Heart left ventricle (tissue), 16 donors: ENCODE data around the gene OTOP3. TPM values are rescaled to one million over a fixed set of nuclear protein-coding genes. Genes with fewer than 3 reads are reported as not detected.

Experiments
- ATAC-seq, 4 donors: fragments of 200-7000 bp; cut with Tn5 transposase; one replicate each; pipeline ENCODE4 v1.9.1; 2020 to 2022; ENCODE audit warnings: moderate library complexity in 4 of 4, mild to moderate bottlenecking in 3 of 4, moderate number of reproducible peaks in 1 of 4
- DNase-seq, 5 donors: peaks; one replicate each; pipeline ENCODE4 v3.0.0-alpha.2; 2020
- H3K27ac ChIP-seq, 12 donors: fragments of 200-600 bp; sonication (generic) in 4 of 12; one replicate each; pipeline versions ENCODE4 v1.5.0 to v1.8.0; 2016 to 2022; ENCODE audit warnings: mild to moderate bottlenecking in 2 of 12
- H3K27me3 ChIP-seq, 9 donors: fragments of 200-600 bp; sonication (generic) in 2 of 9; one replicate each; pipeline versions ENCODE4 v1.5.1 to v1.8.0; 2016 to 2022; ENCODE audit warnings: mild to moderate bottlenecking in 3 of 9
- H3K36me3 ChIP-seq, 9 donors: fragments of 200-600 bp; sonication (generic) in 2 of 9; one replicate each; pipeline versions ENCODE4 v1.5.0 to v1.8.0; 2018 to 2022; ENCODE audit warnings: mild to moderate bottlenecking in 2 of 9
- H3K4me1 ChIP-seq, 12 donors: fragments of 200-600 bp; sonication (generic) in 4 of 12; one replicate each; pipeline versions ENCODE4 v1.5.0 to v1.8.0; 2016 to 2022; ENCODE audit warnings: mild to moderate bottlenecking in 3 of 12
- H3K4me3 ChIP-seq, 12 donors: fragments of 200-600 bp; sonication (generic) in 4 of 12; one replicate each; pipeline versions ENCODE4 v1.5.0 to v1.8.0; 2017 to 2022; ENCODE audit warnings: mild to moderate bottlenecking in 9 of 12, moderate library complexity in 4 of 12
- H3K9me3 ChIP-seq, 12 donors: fragments of 200-600 bp; sonication (generic) in 4 of 12; one replicate each; pipeline versions ENCODE4 v1.5.0 to v1.8.0; 2016 to 2022; ENCODE audit warnings: mild to moderate bottlenecking in 1 of 12
- POLR2A ChIP-seq, 2 donors: fragments of 450-650 bp; IDR thresholded peaks; one replicate each; pipeline ENCODE4 v1.6.1; 2017; ENCODE audit warnings: antibody characterized with exemption in 2 of 2, mild to moderate bottlenecking in 2 of 2, moderate library complexity in 2 of 2
- WGBS, 4 donors: extraction: QIAGEN DNeasy Blood & Tissue Kit in 2 of 4; methylation state at CpG; one replicate each; pipeline versions ENCODE4 v1.1.5 to v1.1.7; 2013 to 2018; 5-methylcytosine and 5-hydroxymethylcytosine counted together
- intact Hi-C, 10 donors: fragments of 100-400 bp; cut with DNase I; formaldehyde crosslinking; loops; one replicate each; pipeline versions ENCODE4 v1.11.1 to v1.14.2; 2022
- polyA plus RNA-seq, 2 donors: library from polyadenylated mRNA; stranded (reverse); fragments of 200-250 nt; gene quantifications; one replicate each; pipeline ENCODE4 v1.2.3, GENCODE V29; 2013
- total RNA-seq, 9 donors: library from RNA; depleted of rRNA in 2 of 9; stranded (reverse); fragments of >200 nt in 2 of 9; fragmentation: NEBNext Ultra II Directional in 3 of 9; extraction: Animal tissue kit (Norgen Biotek cat#: 25700) in 3 of 9; gene quantifications; one replicate each; pipeline versions ENCODE4 v1.1.0 to v1.2.4, GENCODE V29; 2016 to 2023
- TF ChIP-seq, protein P1 (sequence below), 12 donors: fragments of 200-600 bp; sonication (generic) in 4 of 12; IDR thresholded peaks; one replicate each; pipeline versions ENCODE4 v1.5.0 to v1.8.0; 2018 to 2022; ENCODE audit warnings: antibody characterized with exemption in 12 of 12, mild to moderate bottlenecking in 5 of 12
- donor health status: ischemic (EF 13 %, LVEDD 7.1; RV severe dilation, severe dysfunction).
- donor health status: healthy with polysubstance abuse.
- donor health status: DM: no; HTN: yes; CAD: no.
- donor health status: DM: no; HTN: no; CAD: no.
- donor health status: ischemic (EF 25% LVEDD 6.9; RV normal size, moderate dysfunction).
- donor health status: ischemic (EF 25% LVEDD 5.7; RV mildly dilated, moderate dysfunction).
- donor health status: healthy.
- donor health status: DM: yes; HTN: yes; CAD: no.
- donor health status: ischemic (EF 35%, LVEDD 5.7; RV mildly dilated, moderate dysfunction).
- donor health status: nonischemic (EF 11% LVEDD 7.7; RV severe dilation, severe dysfunction).
- donor health status: DM: yes; HTN: yes; CAD: no.
- donor health status: PGD.
- donor health status: ischemic (EF 29% LVEDD 5.4; RV normal size, mild dysfunction).
- donor health status: nonischemic (EF 23%, LVEDD 6.1; RV moderate dilation, normal function).

The OTOP3 gene
- total and polyA plus RNA-seq, 11 donors: not detected

GRCh38 chr17:74987909-74988711 is 52.4 kb downstream of the OTOP3 start:
- H3K36me3 ChIP-seq: peaks cover 0 to 4% (median 0%) of the 10 kb centered on the region in 9 donors
- no peaks in the 10 kb centered on the region for H3K9me3 ChIP-seq
- H3K27me3 ChIP-seq: no peaks in the 10 kb centered on the region
- H3K27ac ChIP-seq: peak overlapping the region; percentile 92 to 99 (median 96)
- intact Hi-C loops: loop anchor here in 6 of 10 donors (1.0 to 10.0 kb wide), 6 partner anchors 24 to 197 kb away; partner anchors contain the start of genes MRPL58 (in 2 of the 6) and SUMO2 (in 1 of the 6)
- peak overlapping the region; percentile 63 to 92 (median 84) for H3K4me3 ChIP-seq
- 1 to 4% (median 2%) methylated on average over 28 to 76 of the region's 76 CpGs for WGBS, 4 donors
- DNase-seq (peak; percentile 89 to 93 (median 93)), ATAC-seq (peak; percentile 73 to 91 (median 82))
- H3K4me1 ChIP-seq: peaks cover 3 to 44% (median 29%) of the 10 kb centered on the region in 12 donors
- TF ChIP-seq POLR2A (IDR thresholded peaks at IDR 0.05): no peak
- TF ChIP-seq, protein P1, sequence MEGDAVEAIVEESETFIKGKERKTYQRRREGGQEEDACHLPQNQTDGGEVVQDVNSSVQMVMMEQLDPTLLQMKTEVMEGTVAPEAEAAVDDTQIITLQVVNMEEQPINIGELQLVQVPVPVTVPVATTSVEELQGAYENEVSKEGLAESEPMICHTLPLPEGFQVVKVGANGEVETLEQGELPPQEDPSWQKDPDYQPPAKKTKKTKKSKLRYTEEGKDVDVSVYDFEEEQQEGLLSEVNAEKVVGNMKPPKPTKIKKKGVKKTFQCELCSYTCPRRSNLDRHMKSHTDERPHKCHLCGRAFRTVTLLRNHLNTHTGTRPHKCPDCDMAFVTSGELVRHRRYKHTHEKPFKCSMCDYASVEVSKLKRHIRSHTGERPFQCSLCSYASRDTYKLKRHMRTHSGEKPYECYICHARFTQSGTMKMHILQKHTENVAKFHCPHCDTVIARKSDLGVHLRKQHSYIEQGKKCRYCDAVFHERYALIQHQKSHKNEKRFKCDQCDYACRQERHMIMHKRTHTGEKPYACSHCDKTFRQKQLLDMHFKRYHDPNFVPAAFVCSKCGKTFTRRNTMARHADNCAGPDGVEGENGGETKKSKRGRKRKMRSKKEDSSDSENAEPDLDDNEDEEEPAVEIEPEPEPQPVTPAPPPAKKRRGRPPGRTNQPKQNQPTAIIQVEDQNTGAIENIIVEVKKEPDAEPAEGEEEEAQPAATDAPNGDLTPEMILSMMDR (IDR thresholded peaks at IDR 0.05): peak; percentile 17 to 67 (median 39)

DNA sequence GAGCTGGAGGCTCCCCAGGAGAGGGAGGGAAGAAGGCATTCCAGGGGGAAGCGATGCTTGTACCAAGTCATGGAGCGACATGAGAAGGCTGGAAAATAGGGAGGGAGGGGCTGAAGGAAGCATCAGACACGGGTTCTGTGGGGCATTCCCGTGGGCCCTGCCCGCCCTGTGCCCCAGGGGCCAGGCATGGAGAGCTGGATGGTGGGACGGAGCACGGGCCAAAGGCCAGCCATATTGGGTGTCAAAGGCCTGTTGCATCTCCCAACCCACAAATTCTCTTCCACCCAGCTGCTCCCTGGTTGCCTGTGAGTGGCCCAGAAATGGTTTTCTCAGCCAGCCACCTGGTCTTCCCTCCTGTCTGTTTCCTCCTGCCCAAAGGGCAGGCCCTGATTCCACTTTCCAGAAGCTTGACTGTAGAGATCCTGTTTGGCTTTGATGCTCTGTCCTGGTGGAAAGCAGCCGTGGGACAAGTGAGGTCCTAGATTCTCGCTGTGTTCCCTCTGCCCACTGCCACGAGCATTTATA is 54.9 kb downstream of the OTOP3 start:
- H3K27ac ChIP-seq: peak overlapping the region in 10 of 12 donors; percentile 11 to 98 (median 89)
- H3K4me3 ChIP-seq: no peak overlapping the region
- H3K27me3 ChIP-seq: no peaks in the 10 kb centered on the region
- ATAC-seq (no peak), DNase-seq (no peak)
- WGBS, 4 donors: 81 to 94% (median 91%) methylated on average over 8 to 10 of the region's 10 CpGs
- peaks cover 3 to 50% (median 29%) of the 10 kb centered on the region in 12 donors for H3K4me1 ChIP-seq
- TF ChIP-seq, protein P1 (IDR thresholded peaks at IDR 0.05): no peak
- TF ChIP-seq POLR2A (IDR thresholded peaks at IDR 0.05): no peak
- intact Hi-C loops: no loop called here
- no peaks in the 10 kb centered on the region for H3K9me3 ChIP-seq
- H3K36me3 ChIP-seq: peaks cover 0 to 21% (median 0%) of the 10 kb centered on the region in 9 donors

- H3K27ac ChIP-seq: peak overlapping the region in 11 of 12 donors; percentile 53 to 83 (median 72)
Measured at GRCh38 chr17:74992223-74992622, 56.5 kb downstream of the OTOP3 start.

More at GRCh38 chr17:74992223-74992622, 56.5 kb downstream of the OTOP3 start:
- Histone ChIP-seq H3K4me3 (no peak overlapping the region), H3K27me3 (no peaks in the 10 kb centered on the region), H3K9me3 (no peaks in the 10 kb centered on the region), H3K4me1 (peaks cover 0 to 46% (median 23%) of the 10 kb centered on the region in 12 donors), H3K36me3 (peaks cover 0 to 21% (median 0%) of the 10 kb centered on the region in 9 donors)
- WGBS, 4 donors: 45 to 77% (median 57%) methylated on average over 2 of the region's 2 CpGs
- ATAC-seq (no peak), DNase-seq (no peak)
- no peak for TF ChIP-seq POLR2A (IDR thresholded peaks at IDR 0.05)
- TF ChIP-seq, protein P1 (IDR thresholded peaks at IDR 0.05): no peak
- intact Hi-C loops: loop anchor here in 1 of 10 donors (2.0 kb wide), 1 partner anchor 19 kb away; no protein-coding TSS in a partner anchor
